ENCODE results near the gene STX8.

Gene STX8

DNA sequence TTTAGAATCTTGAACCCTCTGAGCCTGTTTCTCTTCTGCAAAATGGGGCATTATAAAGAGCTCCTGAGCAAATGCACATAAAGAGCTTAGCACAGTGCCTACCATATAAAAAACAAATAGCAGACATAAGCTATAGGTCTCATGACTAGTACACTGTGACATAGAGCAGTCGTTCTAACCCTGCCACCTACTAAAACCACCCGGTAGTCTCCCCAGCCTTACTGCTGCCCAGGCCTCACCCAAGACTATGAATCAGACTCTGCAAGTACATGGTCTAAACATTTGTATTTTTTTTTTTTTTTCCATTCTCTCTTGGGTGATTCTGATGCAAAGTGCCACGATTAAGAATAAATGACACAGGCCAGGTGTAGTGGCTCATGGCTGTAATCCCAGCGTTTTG lies 33.9 kb downstream of the STX8 start:
- no peak for TF ChIP-seq CTCF (IDR thresholded peaks at IDR 0.05)

DNA sequence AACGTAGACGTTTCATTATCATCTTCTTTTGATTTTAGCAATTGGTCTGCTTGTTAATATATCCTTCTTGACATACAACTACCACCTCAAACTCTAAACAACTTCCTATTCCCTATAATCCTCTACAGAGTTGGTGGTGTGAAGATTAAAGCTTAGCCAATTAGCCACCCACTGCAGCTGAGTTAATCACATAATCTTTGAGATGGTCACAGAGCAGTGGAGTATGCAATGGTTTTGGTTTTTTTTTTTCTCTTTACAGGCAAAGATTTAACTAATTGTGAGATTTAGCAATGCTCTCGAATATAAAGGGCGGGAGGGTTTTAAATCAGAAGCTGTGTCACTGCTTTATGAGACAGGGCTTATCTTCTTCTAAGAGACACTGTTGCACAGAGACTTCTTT lies 37.0 kb downstream of the STX8 start:
- TF ChIP-seq CTCF (IDR thresholded peaks at IDR 0.05) = no peak

GRCh38 chr17:9537177-9537776 lies 38.3 kb downstream of the STX8 start:
- TF ChIP-seq CTCF (IDR thresholded peaks at IDR 0.05) = no peak

DNA sequence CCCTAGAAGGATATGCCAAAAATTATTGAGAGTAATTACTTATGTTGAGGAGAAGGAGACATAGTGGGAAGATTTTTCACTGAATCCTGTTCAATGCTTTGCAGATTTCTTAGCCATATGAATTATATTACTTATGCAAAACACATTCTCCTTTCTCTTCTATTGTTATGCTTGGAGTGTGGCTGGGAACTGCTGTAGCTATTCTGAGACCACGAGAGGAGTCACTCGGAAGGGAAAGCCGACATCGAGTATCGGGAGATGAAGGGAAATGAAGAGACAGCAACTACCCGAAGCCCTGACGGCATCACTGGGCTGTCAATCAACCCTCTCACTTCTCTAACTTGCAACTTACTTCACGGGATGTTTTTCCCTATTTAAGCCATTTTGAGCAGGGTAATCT lies 39.6 kb downstream of the STX8 start:
- TF ChIP-seq CTCF (IDR thresholded peaks at IDR 0.05) = no peak

DNA sequence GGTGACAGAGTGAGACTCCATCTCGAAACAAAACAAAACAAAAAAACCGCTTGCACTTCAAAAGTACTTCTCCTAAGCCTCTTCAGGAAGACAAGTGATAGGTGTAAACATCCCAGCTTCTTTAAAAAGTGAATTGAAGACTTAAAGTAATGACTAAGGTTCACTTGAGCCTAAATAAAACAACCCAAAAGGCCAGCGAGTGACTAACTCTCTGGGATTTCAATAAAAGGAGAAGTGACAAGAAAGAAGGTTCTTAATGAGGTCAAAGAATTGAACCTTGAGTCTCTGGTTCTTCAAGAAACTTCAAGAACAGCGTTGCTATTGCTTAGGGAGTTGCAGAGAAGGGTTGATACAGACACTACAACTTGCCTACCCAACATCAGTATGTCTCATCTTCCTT lies 42.2 kb downstream of the STX8 start:
- no peak for TF ChIP-seq CTCF (IDR thresholded peaks at IDR 0.05)

- TF ChIP-seq CTCF (IDR thresholded peaks at IDR 0.05) = no peak
Measured at GRCh38 chr17:9532715-9533114, 42.9 kb downstream of the STX8 start.

DNA sequence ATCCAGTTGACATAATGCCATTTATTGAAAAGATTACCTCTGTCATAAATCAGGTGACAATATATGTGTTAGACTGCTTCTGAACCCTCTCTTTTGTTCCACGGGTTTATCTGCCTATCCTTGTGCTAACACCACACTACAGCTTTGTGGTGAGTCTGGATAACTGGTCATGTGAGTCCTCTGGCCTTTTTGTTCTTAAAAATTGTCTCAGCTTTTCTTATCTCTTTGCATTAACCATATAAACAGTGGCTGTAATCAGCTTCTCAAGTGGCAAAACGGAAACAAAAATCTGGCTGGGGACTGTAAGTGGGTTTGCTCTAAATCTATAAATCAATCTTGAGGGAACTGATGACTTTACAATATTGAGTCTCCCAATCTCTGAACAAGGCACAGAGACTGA lies 44.6 kb downstream of the STX8 start:
- no peak for TF ChIP-seq CTCF (IDR thresholded peaks at IDR 0.05)
